Peyer's patch (tissue), 4 donors: ENCODE results near the gene TUBAL3.

Experiments
- POLR2A ChIP-seq, 2 donors: fragments of 450-650 bp; IDR thresholded peaks; one replicate each; pipeline ENCODE4 v1.5.1; 2017; ENCODE audit warnings: antibody characterized with exemption in 2 of 2, mild to moderate bottlenecking in 2 of 2, moderate library complexity in 2 of 2
- TF ChIP-seq, protein P1 (sequence below), 6 experiments: fragments of 450-650 bp in 4 of 6; fragments of 200-600 bp in 2 of 6; sonication (generic) in 1 of 6; IDR thresholded peaks; one replicate each; pipeline ENCODE4 v1.5.1; 2017 to 2019; ENCODE audit warnings: antibody characterized with exemption in 6 of 6, mild to moderate bottlenecking in 3 of 6, moderate library complexity in 1 of 6

DNA sequence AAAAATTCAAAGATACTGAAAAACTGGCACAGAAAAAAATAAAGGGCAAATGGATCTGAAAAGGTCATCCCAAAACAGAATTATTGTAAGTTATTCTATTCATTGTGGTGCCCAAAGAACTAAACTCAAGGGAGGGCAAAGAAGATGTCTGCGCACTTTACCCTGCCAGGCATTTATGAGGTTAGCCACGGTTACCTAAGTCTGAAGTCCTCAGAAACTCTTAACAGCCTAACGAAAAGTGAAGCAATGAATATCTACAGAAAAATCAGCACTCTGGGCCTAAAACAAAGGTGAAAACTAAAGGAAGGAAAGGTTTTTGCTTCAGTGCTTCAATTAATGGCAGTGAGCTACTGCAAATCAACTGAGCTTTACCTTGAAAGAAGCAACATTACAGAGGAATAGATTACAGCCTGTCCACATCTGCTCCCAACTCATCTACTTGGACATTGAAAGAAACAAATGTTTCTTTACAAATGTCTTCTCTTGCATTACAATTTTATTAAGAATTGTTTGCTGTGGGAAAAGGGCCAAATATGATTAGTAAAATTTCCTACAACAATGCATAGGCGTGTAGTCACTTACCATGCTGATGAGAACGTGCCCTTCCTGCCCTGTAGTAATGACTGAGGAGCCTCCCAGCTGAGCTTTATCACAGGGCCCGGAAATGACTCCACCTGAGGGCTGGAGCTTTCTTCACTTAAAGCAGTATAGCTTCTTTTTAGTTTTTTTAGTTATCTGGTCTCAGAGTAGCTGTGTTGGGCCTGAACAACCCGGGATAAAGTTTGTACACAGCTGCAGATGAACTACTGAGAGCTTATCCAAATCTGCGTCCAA, at the start of gene TUBAL3:
- TF ChIP-seq, protein P1, sequence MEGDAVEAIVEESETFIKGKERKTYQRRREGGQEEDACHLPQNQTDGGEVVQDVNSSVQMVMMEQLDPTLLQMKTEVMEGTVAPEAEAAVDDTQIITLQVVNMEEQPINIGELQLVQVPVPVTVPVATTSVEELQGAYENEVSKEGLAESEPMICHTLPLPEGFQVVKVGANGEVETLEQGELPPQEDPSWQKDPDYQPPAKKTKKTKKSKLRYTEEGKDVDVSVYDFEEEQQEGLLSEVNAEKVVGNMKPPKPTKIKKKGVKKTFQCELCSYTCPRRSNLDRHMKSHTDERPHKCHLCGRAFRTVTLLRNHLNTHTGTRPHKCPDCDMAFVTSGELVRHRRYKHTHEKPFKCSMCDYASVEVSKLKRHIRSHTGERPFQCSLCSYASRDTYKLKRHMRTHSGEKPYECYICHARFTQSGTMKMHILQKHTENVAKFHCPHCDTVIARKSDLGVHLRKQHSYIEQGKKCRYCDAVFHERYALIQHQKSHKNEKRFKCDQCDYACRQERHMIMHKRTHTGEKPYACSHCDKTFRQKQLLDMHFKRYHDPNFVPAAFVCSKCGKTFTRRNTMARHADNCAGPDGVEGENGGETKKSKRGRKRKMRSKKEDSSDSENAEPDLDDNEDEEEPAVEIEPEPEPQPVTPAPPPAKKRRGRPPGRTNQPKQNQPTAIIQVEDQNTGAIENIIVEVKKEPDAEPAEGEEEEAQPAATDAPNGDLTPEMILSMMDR (IDR thresholded peaks at IDR 0.05), result no peak
- TF ChIP-seq POLR2A (IDR thresholded peaks at IDR 0.05), result peak; percentile 73 to 87
